Suppressor macrophage (primary cell): ENCODE results near the gene PNPLA7.

ENCODE experiments used
- DNase-seq, 4 experiments: peaks; one replicate each; pipeline ENCODE4 v3.0.0-alpha.2; 2020 to 2022

The PNPLA7 gene

DNA sequence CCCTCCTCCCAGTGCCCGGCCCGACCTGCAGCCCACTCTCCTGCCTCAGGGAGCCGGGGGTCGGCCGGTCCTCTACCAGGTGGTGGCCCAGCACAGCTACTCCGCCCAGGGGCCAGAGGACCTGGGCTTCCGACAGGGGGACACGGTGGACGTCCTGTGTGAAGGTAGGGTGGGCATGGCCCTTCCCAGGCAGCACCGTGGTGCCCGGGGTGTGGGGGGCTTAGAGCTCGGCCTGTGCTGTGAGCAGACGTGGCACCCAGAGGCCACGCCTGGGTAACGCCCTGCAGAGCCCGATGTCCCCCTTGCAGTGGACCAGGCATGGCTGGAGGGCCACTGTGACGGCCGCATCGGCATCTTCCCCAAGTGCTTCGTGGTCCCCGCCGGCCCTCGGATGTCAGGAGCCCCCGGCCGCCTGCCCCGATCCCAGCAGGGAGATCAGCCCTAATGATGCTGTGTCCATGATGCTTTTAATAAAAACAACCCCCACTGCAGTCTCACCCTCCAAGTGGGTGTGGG lies 116.2 kb downstream of the PNPLA7 start:
- DNase-seq: no peak

DNA sequence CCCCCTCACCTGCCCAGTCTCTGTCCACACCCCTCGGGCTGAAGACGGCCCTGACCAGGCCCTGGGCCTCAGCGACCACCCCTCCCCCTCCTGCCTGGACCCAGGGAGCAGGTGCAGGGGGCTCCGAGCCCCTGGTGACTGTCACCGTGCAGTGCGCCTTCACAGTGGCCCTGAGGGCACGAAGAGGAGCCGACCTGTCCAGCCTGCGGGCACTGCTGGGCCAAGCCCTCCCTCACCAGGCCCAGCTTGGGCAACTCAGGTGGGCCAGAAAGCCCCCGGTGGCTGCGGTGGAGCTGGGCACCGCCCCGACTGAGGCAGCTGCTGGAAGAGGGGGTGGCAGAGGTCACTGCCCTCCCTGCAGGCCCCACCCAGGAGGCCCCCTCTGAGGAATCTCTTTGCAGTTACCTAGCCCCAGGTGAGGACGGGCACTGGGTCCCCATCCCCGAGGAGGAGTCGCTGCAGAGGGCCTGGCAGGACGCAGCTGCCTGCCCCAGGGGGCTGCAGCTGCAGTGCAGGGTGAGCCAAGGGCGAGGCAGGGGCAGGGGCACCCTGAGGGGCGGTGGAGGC lies 116.8 kb downstream of the PNPLA7 start:
- no peak for DNase-seq

DNA sequence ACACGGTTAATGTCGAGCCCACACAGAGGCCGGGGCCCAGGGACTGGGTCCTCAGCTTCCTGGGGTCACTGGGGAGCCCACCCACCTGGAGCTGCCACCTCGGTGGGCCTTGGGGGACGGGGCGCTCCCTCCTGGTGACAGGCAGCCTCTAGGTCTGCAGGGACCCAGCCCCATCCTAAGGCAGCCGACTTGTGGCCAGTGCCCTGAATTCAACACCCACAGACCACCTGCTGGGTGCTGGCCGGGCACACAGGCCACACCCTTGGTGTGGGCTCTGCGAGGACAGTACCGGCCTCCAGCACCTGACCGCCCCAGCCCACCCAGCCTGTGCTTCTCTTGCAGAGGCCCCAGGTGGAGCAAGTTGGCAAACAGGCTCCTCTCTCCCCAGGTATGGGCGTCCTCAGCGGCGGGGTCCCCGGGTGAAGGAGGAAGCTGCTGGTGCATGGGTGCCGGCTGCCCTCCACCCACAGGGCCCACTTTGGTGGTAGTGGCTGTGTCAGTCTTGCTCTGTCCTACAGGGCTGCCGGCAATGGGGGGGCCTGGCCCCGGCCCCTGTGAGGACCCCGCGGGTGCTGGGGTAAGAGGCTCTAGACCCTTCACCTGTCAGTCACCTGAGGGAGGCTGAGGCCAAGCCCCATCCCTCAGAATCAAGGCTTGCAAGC lies 117.4 kb downstream of the PNPLA7 start:
- DNase-seq: no peak

DNA sequence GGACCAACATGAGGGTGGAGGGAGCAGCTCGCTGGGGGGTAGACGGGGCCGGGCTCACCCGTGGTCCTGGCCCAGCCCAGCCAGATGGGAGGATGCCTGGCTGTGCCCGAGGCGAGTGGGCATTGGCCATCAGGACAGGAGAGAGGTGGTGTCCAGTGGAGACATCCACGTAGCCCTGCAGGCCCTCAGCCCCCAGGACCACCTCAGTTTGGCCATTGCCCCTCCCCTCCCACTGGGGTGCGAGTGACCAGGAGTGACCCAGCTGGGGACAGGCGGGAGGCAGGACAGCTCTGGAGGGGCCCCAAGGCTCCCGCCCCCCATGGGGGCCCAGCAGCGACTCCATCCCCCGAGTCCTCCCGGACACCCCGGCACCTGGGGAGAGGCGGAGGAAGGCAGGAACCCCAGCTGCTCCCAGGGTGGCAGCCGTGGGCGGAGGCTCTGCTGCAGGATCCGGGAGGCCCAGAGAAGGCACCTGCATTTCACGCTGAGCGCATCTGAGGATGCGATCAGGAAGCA lies 118.7 kb downstream of the PNPLA7 start:
- DNase-seq: no peak

DNA sequence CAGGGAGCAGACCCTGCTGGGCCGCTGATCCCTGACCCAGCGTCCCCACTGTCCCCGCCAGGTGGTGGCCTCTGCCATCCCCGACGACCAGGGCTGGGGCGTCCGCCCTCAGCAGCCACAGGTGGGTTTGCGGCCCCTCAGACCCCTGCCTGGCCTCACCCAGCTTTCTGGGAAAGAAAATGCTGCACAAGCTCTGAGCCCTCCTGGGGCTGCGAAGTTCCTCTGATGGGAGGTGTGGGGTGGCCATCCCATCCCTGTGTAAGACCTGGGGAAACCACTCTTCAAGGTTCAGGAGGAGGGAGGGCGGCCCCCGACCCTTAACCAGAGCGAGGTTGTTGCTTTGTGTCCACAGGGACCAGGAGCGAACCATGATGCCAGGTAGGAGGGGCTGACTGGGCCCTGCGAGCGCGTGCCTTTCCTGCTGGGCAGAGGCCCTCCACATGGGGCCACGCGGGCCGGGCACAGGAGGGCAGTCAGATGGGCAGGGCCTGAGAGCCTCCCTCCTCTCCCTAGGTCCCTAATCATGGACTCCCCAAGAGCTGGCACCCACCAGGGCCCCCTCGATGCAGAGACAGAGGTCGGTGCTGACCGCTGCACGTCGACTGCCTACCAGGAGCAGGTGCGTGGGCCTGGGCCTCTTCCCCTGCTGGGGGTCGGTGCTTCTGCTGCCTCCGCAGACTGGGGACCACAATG lies 119.3 kb downstream of the PNPLA7 start:
- no peak for DNase-seq

DNA sequence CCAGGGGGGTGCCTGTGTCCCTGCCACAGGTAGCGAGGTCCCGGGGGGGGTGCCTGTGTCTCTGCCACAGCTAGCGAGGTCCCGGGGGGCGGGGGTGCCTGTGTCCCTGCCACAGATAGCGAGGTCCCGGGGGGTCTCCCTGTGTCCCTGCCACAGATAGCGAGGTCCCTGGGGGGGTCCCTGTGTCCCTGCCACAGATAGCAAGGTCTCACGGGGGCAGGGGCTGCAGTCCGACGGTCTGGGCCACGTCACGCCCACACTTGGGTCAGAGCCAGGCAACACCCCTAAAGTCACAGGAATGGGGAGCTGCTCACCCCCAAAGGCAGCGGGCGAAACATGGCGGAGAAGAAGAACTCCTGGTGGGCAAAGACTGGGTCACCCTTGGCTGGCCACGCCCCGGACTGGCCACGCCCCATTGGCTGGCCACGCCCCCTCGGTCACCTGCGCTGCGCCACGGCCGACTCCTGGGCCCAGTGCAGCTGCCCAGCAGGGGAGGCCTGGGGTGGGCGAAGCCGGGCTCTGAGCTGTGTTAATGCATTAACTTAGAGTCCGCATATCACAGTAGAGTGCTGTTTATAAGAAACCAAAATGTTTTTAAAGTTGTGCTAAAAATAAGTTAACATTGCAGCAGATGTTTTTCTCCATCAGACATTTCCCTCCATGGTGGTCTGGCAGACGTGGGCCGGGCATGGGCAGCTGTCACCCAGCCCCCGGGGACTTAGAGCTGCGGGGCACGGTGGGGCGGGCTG lies 120.1 kb downstream of the PNPLA7 start:
- DNase-seq: no peak

DNA sequence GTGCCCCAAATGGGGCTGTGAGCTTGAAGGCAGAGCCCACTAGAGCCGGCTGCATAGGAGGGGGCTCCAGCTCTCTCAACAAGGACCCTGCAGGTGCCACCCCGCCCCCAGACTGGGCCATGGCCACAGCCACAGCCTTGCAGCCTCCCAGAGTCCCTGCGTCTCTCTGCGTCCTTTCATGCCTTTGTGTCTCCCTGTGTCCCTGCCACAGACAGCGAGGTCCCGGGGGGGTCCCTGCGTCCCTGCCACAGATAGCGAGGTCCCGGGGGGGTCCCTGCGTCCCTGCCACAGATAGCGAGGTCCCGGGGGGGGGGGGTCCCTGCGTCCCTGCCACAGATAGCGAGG lies 120.7 kb downstream of the PNPLA7 start:
- DNase-seq: no peak

DNA sequence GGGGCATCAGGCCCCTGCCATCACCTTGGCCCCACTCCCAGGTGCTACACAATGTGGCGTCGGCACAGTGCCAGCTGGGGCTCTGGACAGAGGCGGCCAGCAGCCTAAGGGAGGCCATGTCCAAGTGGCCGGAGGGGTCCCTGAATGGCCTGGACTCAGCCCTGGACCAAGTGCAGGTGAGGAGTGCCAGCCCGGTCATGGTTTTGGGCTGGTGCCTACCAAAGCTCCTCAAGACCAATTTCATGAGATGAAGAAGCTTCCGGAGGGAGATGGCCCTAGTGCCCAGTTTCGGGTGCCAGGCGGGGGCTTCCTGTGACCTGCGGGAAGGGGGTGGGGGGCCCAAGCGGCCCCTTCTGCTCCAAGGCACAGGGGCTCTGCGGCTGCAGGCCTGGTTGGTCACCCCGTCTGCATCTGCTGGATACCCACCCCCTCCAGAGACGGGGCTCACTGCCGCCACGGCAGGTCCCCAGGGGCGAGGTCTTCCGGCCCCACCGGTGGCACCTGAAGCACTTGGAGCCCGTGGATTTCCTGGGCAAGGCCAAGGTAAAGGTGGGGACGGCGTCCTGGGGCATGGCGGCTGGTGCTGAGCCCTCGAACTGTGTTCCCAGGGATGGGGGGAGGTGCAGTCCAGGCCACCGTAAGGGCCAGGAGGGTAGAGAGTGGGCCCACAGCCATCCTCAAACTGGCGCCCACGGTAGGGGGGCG lies 121.2 kb downstream of the PNPLA7 start:
- DNase-seq: no peak

DNA sequence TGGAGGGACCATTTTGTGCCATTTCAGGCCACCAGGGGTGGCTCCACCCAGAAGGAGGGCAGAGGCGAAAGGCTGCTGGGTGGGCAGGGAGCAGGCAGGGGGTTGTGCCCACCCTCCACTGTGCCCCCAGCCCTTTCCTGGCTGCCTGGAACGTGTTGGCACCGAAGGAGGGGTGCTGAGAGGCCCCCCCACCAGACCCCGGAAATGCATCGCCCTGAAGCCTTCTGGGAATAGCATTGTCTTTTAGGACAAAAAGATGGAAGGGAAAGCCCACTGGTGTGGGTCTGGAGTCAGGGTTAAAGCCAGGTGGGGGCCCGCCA lies 121.9 kb downstream of the PNPLA7 start:
- no peak for DNase-seq

DNA sequence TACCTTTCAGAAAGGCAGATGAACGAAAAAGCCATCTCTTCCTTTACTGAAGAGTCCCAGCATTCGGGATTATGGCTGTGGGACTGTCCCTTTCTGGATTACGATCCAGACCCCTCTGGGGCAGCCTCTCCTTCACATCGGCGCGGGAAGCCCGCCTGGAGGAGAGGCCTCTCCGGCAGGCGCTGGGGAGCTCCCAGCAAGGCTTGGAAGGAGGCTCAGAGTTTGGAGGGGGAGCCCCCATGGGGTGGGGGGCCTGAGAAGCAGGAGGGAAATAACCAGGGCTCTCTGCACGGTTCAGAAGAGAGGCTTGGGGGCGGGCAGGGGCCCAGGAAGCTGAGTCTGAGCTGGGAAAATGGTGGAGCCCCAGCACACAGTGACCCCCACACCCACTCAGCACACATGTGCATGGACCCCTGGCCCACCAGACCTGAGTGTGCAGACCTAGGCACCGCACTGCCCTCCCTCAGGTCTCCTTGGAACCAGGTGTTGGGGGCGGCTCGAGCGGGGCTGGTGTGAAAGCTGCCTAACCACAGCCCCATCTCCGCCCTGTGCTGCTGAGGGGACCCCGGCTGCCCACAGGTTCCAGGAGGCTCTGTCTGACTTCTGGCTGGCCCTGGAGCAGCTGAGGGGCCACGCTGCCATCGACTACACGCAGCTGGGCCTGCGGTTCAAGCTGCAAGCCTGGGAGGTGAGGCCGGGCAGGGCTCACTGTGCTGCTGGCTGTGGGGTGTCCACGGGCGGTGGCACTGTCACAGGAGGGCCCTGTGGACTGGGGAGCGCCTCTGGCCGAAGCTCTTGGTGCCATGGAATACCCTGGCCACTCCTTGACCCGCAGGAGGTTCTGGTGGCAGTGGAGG lies 122.5 kb downstream of the PNPLA7 start:
- no peak for DNase-seq

DNA sequence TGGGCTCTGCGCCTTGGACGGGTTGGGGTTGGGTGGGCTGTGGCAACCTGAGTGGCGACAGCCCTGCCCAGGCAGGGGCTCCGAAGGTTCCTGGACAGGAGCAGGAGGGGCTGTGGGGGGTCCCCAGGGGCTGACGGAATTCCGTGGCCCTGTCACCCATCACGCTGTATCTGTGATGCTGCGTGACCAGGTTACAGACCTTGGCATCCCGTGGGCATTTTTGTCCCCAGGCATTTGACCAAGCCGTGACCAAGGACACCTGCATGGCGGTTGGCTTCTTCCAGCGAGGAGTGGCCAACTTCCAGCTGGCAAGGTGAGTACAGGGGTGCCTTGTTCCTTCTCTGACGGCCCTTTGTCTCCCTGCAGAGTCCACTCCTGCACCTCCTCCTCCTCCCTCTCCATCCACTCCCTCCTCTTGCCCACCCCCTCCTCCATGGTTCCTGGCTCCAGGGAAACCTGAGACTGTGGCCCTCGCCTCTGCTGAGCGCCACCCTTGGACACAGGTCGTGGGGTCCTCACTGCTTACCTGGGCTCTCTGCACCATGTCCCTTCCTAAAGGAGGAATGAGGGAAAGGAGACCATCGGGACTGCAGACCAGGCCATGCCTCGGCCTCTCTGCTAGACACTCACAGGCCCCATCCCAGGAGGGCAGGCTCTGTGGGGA lies 124.1 kb downstream of the PNPLA7 start:
- no peak for DNase-seq

DNA sequence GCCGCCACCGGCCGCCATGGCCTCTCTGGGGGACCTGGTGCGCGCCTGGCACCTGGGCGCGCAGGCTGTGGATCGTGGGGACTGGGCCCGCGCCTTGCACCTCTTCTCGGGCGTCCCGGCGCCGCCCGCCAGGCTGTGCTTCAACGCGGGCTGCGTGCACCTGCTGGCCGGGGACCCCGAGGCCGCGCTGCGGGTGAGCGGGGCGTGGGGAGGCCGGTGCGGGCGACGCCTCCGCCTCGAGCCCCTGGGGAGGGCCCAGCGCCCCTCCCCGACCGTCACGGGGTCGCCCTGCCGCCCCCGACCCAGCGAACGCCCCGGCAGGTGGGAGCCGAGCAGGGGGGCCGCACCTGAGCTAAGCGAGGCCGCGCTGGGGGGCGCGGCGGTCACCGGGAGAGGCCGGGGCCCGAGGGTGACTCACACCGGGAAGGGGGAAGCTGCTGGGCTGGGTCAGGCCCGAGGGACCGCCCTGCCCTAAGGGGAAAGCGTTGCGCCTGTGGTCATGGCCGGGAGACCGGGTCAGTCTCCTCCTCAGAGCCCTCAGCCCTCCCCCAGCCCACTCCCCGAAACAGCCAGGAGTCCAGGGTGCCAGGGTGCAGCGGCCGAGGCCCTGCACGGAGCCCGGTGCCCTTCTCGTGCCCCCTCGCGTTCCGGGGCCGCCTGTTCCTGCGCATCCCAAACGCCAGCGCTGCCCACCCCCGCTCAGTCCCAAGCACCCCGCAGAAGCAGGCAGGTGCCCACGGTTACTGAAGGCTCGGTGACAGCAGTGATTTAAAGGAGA lies 126.5 kb downstream of the PNPLA7 start:
- peak; percentile 49 to 82 (median 70) for DNase-seq

DNA sequence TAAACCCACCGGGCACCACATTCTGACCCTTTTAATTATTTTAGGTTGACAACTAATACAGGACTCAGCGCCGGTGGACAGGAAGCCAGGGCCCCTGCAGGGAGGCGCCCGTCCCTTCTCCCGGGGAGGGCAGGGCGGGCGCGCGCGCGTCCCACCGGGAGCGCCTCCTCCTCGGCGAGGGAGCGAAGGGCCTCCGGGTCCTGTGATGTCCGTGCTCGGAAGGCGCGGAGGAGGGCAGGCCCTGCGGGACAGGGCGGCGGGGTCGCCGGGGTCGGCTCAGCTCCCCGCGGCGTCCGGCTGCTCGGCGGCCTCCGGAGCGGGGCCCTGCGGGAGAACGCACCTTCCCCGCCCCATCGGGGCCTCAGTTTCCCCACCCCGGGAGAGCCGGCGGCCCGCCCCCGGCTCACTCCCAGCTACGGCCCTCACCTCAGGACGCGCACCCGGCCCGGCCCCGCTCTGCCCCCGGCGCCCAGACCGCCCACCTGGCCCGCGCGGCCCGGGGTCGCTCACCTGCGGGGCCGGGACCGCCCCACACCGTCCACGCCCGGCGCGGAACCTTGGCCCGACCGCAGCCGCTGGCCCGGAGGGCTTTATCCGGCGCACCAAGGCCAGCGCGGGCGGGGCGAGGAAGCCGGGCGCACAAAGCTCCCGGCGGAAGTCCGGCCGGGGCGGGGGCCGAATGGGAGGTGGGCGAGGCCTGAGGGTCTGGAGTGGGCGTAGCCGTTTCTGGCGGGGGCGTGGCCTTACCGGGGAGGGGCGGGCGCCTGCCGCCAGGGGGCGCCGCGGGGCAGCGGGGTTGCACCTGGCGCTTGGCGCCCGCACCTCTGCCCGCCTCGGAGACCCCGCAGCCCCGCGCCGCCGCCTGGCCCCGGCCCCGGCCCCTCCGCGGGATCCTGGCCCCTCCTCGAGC lies 127.3 kb downstream of the PNPLA7 start, which contains the start of the genes EXD3 and NOXA1:
EXD3 (minus strand) TSS at position 559 of the 910 bp plus-strand sequence. CDS start 27,805 bp downstream, outside the sequence.
NOXA1 (plus strand) TSS at position 790 of the 910 bp plus-strand sequence. CDS start 137 bp downstream, outside the sequence.
- peak; percentile 97 to 99 (median 98) for DNase-seq

DNA sequence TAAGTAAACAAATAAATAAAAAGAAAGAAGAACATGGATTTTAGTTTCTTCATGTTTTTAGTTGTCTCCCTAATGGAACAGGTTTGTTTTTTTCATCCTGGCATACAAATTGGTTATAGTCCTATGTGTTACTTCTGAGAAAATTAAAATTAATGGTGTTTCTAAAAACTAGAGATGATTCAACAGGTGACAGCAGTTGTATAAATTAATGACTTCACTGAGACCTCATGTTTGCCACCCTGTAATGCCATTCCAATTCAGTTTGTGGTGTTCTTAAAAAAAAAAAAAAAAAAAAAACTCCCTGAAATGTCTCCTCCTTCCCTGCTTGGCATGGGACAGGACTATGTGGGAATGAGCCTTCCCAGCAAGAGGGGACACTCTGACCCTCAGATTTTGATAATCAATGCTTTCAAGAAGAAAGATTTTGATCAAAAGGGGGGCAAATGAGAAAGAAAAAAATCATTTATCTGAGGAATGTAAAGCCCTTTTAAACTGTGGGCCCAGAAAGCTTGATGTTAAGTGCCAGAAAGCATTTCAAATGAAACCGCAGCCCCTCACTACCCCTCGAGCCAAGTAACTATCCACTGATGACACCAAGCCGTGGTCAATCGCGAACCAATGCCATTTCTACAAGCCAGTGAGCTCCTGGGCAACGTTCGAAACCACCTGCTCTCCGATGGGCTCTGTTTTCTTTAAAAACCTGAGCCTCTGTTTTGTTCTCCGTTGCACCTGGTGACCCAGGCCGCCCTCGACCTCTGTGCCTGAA lies 128.2 kb downstream of the PNPLA7 start:
- peak in 1 of 4 experiments; percentile 32 for DNase-seq

DNA sequence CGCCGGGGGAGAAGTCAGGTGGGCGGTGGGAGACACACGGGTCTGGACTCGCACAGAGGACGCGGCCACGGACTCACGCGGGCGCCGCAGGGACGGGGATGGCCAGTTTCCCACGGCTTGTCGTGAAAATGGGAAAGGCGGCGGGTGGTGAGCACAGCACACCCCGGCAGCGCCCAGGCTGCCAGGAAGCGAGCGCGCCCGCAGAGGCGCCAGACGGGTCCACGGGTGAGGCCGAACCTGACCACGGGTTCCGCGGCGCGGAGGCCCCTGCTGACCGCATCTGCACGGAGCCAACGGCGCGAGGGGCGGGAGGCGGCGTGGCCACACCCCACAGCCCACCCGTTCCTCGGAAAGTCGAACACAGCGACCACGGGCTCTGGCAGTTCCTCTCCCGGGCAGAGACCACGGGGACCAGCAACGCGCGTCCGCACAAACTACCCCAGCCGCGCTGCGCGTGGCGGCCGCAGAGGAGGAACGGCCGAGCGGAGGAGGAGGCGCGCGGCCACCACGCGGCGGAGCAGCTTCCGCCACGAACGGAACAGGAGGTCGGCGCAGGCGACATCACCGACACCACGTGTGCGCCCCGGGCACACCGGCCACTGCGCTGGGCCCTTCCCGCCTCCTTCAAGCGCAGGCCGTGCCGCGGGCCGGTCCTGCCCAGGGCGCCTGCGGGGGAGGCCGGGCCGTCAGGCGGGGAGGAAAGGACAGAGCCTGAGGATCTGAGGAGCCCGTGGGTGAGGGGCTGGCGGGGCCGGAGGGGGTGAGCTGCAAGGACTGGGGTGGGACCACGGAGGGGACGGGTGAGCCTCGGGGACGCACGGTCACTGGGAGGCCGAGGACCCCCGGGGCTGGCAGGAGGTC lies 132.8 kb downstream of the PNPLA7 start:
- DNase-seq: peak in 3 of 4 experiments; percentile 21 to 55 (median 42)

DNA sequence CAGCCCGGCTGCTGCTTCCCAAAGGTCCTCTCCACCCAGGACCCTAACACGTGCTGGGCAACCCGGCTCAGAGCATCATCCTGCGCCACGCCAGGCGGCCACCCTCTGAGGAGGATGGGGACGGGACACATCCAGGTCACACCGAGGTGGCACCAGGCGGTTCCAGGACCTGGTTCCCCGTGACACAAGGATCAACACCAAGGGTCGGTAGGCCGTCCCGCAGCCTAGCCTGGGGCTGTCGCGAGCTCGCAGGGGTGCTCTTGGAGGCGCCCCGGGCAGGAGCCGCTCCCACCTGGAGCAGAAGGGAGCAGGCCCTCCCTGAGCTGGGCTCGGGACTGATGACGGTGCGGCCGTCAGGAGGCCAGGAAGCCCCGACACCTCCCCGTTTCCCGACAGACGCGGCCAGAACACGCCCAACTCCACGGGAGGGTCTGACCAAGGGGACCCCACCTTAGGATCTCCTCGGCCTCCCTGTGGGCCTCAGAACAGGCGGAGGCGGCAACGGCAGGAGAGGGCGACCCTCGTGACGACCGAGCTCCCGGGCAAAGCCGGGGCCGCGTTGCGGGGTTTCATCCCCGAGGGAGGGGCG lies 133.5 kb downstream of the PNPLA7 start:
- DNase-seq: no peak
